HFFc6 (cell line): Measurements from ENCODE around the gene FCER1G. TPM values are rescaled to one million over a fixed set of nuclear protein-coding genes. Genes with fewer than 3 reads are reported as not detected.

ENCODE experiments used
- DNase-seq: peaks from one replicate; pipeline ENCODE4 v3.0.0-alpha.2; 2018
- H3K27ac Mint-ChIP-seq: 2 replicates; pipeline ENCODE4 v1.8.0; 2020; ENCODE audit warnings: mild to moderate bottlenecking, mixed read lengths
- H3K27me3 Mint-ChIP-seq: 2 replicates; pipeline ENCODE4 v1.8.0; 2021; ENCODE audit warnings: mild to moderate bottlenecking, moderate library complexity, mixed read lengths; ENCODE audit not compliant: insufficient read depth
- H3K36me3 Mint-ChIP-seq: 2 replicates; pipeline ENCODE4 v1.8.0; 2021; ENCODE audit warnings: low read depth, mixed read lengths
- H3K4me1 Mint-ChIP-seq: 2 replicates; pipeline ENCODE4 v1.8.0; 2020; ENCODE audit warnings: low read depth, mixed read lengths
- H3K4me3 Mint-ChIP-seq: 2 replicates; pipeline ENCODE4 v1.8.0; 2020; ENCODE audit warnings: mild to moderate bottlenecking, moderate library complexity, mixed read lengths
- H3K9me3 Mint-ChIP-seq: 2 replicates; pipeline ENCODE4 v1.8.0; 2020; ENCODE audit warnings: mild to moderate bottlenecking, mixed read lengths
- total RNA-seq, 6 experiments: library from RNA; stranded (reverse); fragmentation: NEBNext Ultra II Directional; extraction: Animal tissue kit (Norgen Biotek cat#: 25700); gene quantifications; 2 replicates in 1 of 6; 3 replicates in 5 of 6; pipeline ENCODE4 v1.2.3, GENCODE V29; 2021
- TF ChIP-seq, protein P1 (sequence below): fragments of 200-600 bp; sonication (generic); IDR thresholded peaks from 2 replicates; pipeline ENCODE4 v1.5.0; 2021; ENCODE audit warnings: antibody characterized with exemption, mild to moderate bottlenecking

FCER1G gene
- total RNA-seq, 6 experiments from 2014 or later: 0.33 to 1.0 (median 0.53) TPM; not detected in 1

GRCh38 chr1:161230762-161231161, 15.7 kb downstream of the FCER1G start:
- H3K27ac Mint-ChIP-seq: no peak overlapping the region
- no peaks in the 10 kb centered on the region for H3K9me3 Mint-ChIP-seq

GRCh38 chr1:161233102-161233501, 18.0 kb downstream of the FCER1G start:
- no peak overlapping the region for H3K27ac Mint-ChIP-seq
- H3K4me1 Mint-ChIP-seq: peaks cover 7% of the 10 kb centered on the region
- H3K36me3 Mint-ChIP-seq: peaks cover 5% of the 10 kb centered on the region; the same call in 1 of the 2 replicates
- no peak overlapping the region for H3K4me3 Mint-ChIP-seq
- peaks cover 12% of the 10 kb centered on the region for H3K27me3 Mint-ChIP-seq
- H3K9me3 Mint-ChIP-seq: no peaks in the 10 kb centered on the region
- DNase-seq: no peak
- TF ChIP-seq, protein P1, sequence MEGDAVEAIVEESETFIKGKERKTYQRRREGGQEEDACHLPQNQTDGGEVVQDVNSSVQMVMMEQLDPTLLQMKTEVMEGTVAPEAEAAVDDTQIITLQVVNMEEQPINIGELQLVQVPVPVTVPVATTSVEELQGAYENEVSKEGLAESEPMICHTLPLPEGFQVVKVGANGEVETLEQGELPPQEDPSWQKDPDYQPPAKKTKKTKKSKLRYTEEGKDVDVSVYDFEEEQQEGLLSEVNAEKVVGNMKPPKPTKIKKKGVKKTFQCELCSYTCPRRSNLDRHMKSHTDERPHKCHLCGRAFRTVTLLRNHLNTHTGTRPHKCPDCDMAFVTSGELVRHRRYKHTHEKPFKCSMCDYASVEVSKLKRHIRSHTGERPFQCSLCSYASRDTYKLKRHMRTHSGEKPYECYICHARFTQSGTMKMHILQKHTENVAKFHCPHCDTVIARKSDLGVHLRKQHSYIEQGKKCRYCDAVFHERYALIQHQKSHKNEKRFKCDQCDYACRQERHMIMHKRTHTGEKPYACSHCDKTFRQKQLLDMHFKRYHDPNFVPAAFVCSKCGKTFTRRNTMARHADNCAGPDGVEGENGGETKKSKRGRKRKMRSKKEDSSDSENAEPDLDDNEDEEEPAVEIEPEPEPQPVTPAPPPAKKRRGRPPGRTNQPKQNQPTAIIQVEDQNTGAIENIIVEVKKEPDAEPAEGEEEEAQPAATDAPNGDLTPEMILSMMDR: no peak

More at GRCh38 chr1:161230762-161231161, 15.7 kb downstream of the FCER1G start:
- TF ChIP-seq, protein P1: no peak
- no peak for DNase-seq
- peaks cover 5% of the 10 kb centered on the region; the same call in 1 of the 2 replicates for H3K36me3 Mint-ChIP-seq
- no peak overlapping the region for H3K4me3 Mint-ChIP-seq
- peaks cover 3% of the 10 kb centered on the region for H3K27me3 Mint-ChIP-seq
- peaks cover 23% of the 10 kb centered on the region for H3K4me1 Mint-ChIP-seq

- H3K27me3 Mint-ChIP-seq: peaks cover 24% of the 10 kb centered on the region
- TF ChIP-seq, protein P1: no peak
- H3K36me3 Mint-ChIP-seq: no peaks in the 10 kb centered on the region
- H3K4me1 Mint-ChIP-seq: peaks cover 6% of the 10 kb centered on the region; the same call in 1 of the 2 replicates
- no peak for DNase-seq
- H3K27ac Mint-ChIP-seq: no peak overlapping the region
- H3K9me3 Mint-ChIP-seq: no peaks in the 10 kb centered on the region
- H3K4me3 Mint-ChIP-seq: no peak overlapping the region
Measured at GRCh38 chr1:161235957-161236775, 21.1 kb downstream of the FCER1G start.

DNA sequence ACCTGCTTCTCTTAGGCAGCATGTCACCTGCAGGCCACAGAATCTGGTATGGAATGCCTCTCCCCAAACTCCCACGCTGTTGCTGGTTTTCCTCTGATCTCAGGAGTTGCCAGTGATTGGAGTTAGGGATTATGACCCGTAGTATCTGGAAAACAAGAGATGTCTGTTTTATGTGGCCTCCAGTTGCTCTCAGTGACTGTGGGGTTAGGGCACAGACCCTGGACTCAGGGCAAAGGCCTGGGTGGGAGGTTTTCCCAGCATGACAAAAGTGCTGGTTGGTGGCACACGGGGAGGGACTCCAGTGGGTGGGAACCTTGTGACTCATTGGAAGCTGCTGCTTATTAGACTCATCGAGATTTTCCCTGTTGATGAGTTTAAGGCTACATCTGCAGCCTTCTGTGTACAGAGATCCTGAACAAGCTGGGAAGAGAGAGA, 23.0 kb downstream of the FCER1G start, which contains the start of gene NR1I3:
NR1I3 (minus strand) TSS at position 165 of the 435 bp plus-strand sequence. CDS start 1,638 bp downstream, outside the sequence.
- Mint-ChIP-seq H3K27ac (no peak within 1 kb of the TSS), H3K4me1 (peaks cover 17% of the 10 kb centered on the region), H3K36me3 (no peaks in the 10 kb centered on the region), H3K9me3 (no peaks in the 10 kb centered on the region), H3K27me3 (peaks cover 24% of the 10 kb centered on the region), H3K4me3 (no peak within 1 kb of the TSS)
- no peak for DNase-seq
- TF ChIP-seq, protein P1: no peak

- Mint-ChIP-seq H3K4me3 (no peak overlapping the region), H3K27ac (no peak overlapping the region), H3K27me3 (peaks cover 20% of the 10 kb centered on the region), H3K36me3 (no peaks in the 10 kb centered on the region), H3K9me3 (no peaks in the 10 kb centered on the region), H3K4me1 (peaks cover 17% of the 10 kb centered on the region)
- TF ChIP-seq, protein P1: no peak
- DNase-seq: no peak
Measured at GRCh38 chr1:161241682-161242081, 26.6 kb downstream of the FCER1G start.
